GM10266 (cell line): ENCODE results near the gene CBX5.

ENCODE experiments used
- DNase-seq: peaks from one replicate; pipeline ENCODE4 v3.0.0; 2012; ENCODE audit errors: extremely low spot score
- CTCF ChIP-seq: IDR thresholded peaks from 2 replicates; pipeline ENCODE4 v1.5.1; 2012; ENCODE audit warnings: mild to moderate bottlenecking, low read depth; ENCODE audit not compliant: control insufficient read depth, insufficient read depth; ENCODE audit errors: missing control alignments

Gene CBX5

GRCh38 chr12:54227376-54227775, 52.5 kb downstream of the CBX5 start:
- TF ChIP-seq CTCF, result no peak
- DNase-seq, result no peak

GRCh38 chr12:54225666-54226065, 54.3 kb downstream of the CBX5 start:
- DNase-seq, result no peak

GRCh38 chr12:54222609-54223008, 57.3 kb downstream of the CBX5 start:
- no peak for TF ChIP-seq CTCF
- DNase-seq, result no peak

More at GRCh38 chr12:54225666-54226065, 54.3 kb downstream of the CBX5 start:
- no peak for TF ChIP-seq CTCF

- TF ChIP-seq CTCF, result no peak
- no peak for DNase-seq
Observed at GRCh38 chr12:54221402-54221984, 58.4 kb downstream of the CBX5 start.

GRCh38 chr12:54220567-54220966, 59.4 kb downstream of the CBX5 start:
- no peak for DNase-seq
- no peak for TF ChIP-seq CTCF

- TF ChIP-seq CTCF, result peak; percentile 90
- DNase-seq, result peak; percentile 66
Observed at GRCh38 chr12:54220092-54220557, 59.8 kb downstream of the CBX5 start.

- DNase-seq, result peak; percentile 26
- TF ChIP-seq CTCF, result no peak
Observed at GRCh38 chr12:54217774-54218241, 62.1 kb downstream of the CBX5 start.
